Liver (tissue), 9 donors: ENCODE data around the gene ATP6V1D. TPM values are rescaled to one million over a fixed set of nuclear protein-coding genes. Genes with fewer than 3 reads are reported as not detected.

ENCODE experiments used
- DNase-seq: peaks from one replicate; pipeline ENCODE4 v3.0.0-alpha.2; 2017; ENCODE audit warnings: low spot score
- H3K27ac ChIP-seq, 2 donors: one replicate each; pipeline ENCODE4 v1.7.0; 2013; ENCODE audit warnings: inconsistent platforms in 2 of 2, low read length in 2 of 2, control low read depth in 1 of 2, low read depth in 1 of 2, mild to moderate bottlenecking in 1 of 2
- H3K27me3 ChIP-seq, 4 donors: one replicate each; pipeline versions ENCODE4 v1.6.1 to v1.7.0; 2013; ENCODE audit warnings: low read length in 3 of 4, inconsistent platforms in 1 of 4, mild to moderate bottlenecking in 1 of 4, moderate library complexity in 1 of 4; ENCODE audit not compliant: control insufficient read depth in 4 of 4, insufficient read depth in 4 of 4
- H3K36me3 ChIP-seq, 4 donors: one replicate each; pipeline versions ENCODE4 v1.6.1 to v1.7.0; 2013; ENCODE audit warnings: low read length in 3 of 4, mild to moderate bottlenecking in 3 of 4, low read depth in 1 of 4, moderate library complexity in 1 of 4; ENCODE audit not compliant: control insufficient read depth in 4 of 4, insufficient read depth in 3 of 4
- H3K4me1 ChIP-seq, 4 donors: one replicate each; pipeline versions ENCODE4 v1.6.1 to v1.7.0; 2013; ENCODE audit warnings: low read length in 3 of 4, mild to moderate bottlenecking in 3 of 4, moderate library complexity in 1 of 4; ENCODE audit not compliant: control insufficient read depth in 4 of 4, insufficient read depth in 4 of 4
- H3K4me3 ChIP-seq, 3 donors: one replicate each; pipeline versions ENCODE4 v1.6.1 to v1.7.0; 2013; ENCODE audit warnings: low read length in 3 of 3, control low read depth in 1 of 3, low read depth in 1 of 3, mild to moderate bottlenecking in 1 of 3
- H3K9ac ChIP-seq, 2 donors: one replicate each; pipeline ENCODE4 v1.7.0; 2013; ENCODE audit warnings: low read length in 2 of 2, mild to moderate bottlenecking in 2 of 2, moderate library complexity in 2 of 2, control low read depth in 1 of 2, low read depth in 1 of 2
- H3K9me3 ChIP-seq, 4 donors: one replicate each; pipeline versions ENCODE4 v1.6.1 to v1.7.0; 2013; ENCODE audit warnings: low read length in 3 of 4; ENCODE audit not compliant: control insufficient read depth in 4 of 4
- ATF3 ChIP-seq: IDR thresholded peaks from 2 replicates; pipeline ENCODE4 v1.6.1; 2016; ENCODE audit warnings: antibody characterized with exemption
- FOXA1 ChIP-seq: IDR thresholded peaks from 2 replicates; pipeline ENCODE4 v1.6.1; 2016; ENCODE audit warnings: antibody characterized with exemption
- FOXA2 ChIP-seq: IDR thresholded peaks from 2 replicates; pipeline ENCODE4 v1.6.1; 2016; ENCODE audit warnings: antibody characterized with exemption
- GABPA ChIP-seq, 2 donors: IDR thresholded peaks in 1 of 2; conservative IDR thresholded peaks in 1 of 2; 2 replicates each; pipeline ENCODE4 v1.6.1; 2016; ENCODE audit warnings: antibody characterized with exemption in 2 of 2, mild to moderate bottlenecking in 1 of 2, moderate library complexity in 1 of 2
- HNF4A ChIP-seq, 2 donors: conservative IDR thresholded peaks; 2 replicates each; pipeline ENCODE4 v1.6.1; 2016; ENCODE audit warnings: antibody characterized with exemption in 2 of 2, mild to moderate bottlenecking in 2 of 2
- HNF4G ChIP-seq: IDR thresholded peaks from 2 replicates; pipeline ENCODE4 v1.6.1; 2016; ENCODE audit warnings: antibody characterized with exemption
- MAX ChIP-seq: IDR thresholded peaks from 2 replicates; pipeline ENCODE4 v1.6.1; 2016; ENCODE audit warnings: antibody characterized with exemption
- NR2F2 ChIP-seq: IDR thresholded peaks from 2 replicates; pipeline ENCODE4 v1.6.1; 2016; ENCODE audit warnings: antibody characterized with exemption
- SP1 ChIP-seq: IDR thresholded peaks from 2 replicates; pipeline ENCODE4 v1.6.1; 2018; ENCODE audit warnings: antibody characterized with exemption, mild to moderate bottlenecking
- TAF1 ChIP-seq: conservative IDR thresholded peaks from 2 replicates; pipeline ENCODE4 v1.6.1; 2016; ENCODE audit warnings: antibody characterized with exemption, mild to moderate bottlenecking
- YY1 ChIP-seq: IDR thresholded peaks from 2 replicates; pipeline ENCODE4 v1.6.1; 2016; ENCODE audit warnings: antibody characterized with exemption, mild to moderate bottlenecking
- WGBS: extraction: QIAGEN DNeasy Blood & Tissue Kit; methylation state at CpG from one replicate; pipeline ENCODE4 v1.1.7; 2013; 5-methylcytosine and 5-hydroxymethylcytosine counted together
- polyA plus RNA-seq, 2 donors: library from polyadenylated mRNA; stranded (reverse) in 1 of 2; unstranded in 1 of 2; fragments of 200-250 nt in 1 of 2; fragments of >200 nt in 1 of 2; fragmentation: Nextera tagmentation in 1 of 2; extraction: Ambion mirVana in 1 of 2; gene quantifications; one replicate each; pipeline versions ENCODE4 v1.2.1 to v1.2.3, GENCODE V29; 2013 to 2015
- total RNA-seq, 2 donors: library from RNA; depleted of rRNA; stranded (reverse); fragments of >200 nt; gene quantifications; one replicate each; pipeline ENCODE4 v1.2.3, GENCODE V29; 2014
- TF ChIP-seq, protein P1 (sequence below): fragments of 150-350 bp; IDR thresholded peaks from 2 replicates; pipeline ENCODE4 v1.5.1; 2017; ENCODE audit warnings: improper control_type of control experiment, low read depth, low read length; ENCODE audit not compliant: missing input control
- TF ChIP-seq, protein P2 (sequence below): IDR thresholded peaks from 2 replicates; pipeline ENCODE4 v1.6.1; 2016; ENCODE audit warnings: antibody characterized with exemption
- donor health status: healthy.
- donor health status: healthy.
- donor health status: healthy.
- donor health status: healthy.
- donor health status: healthy.

The ATP6V1D gene
- total and polyA plus RNA-seq, 4 donors = 22.6 to 53.2 (median 42.8) TPM

- Histone ChIP-seq H3K27ac (no peak overlapping the region), H3K36me3 (peaks cover 0 to 1% (median 0%) of the 10 kb centered on the region in 4 donors), H3K9me3 (no peaks in the 10 kb centered on the region), H3K9ac (no peak overlapping the region), H3K4me3 (no peak overlapping the region), H3K4me1 (peaks cover 7 to 38% (median 32%) of the 10 kb centered on the region in 4 donors), H3K27me3 (no peaks in the 10 kb centered on the region)
- WGBS = 77% methylated on average over 4 of the region's 4 CpGs
- DNase-seq = no peak
- TF ChIP-seq HNF4A (conservative IDR thresholded peaks at IDR 0.05) (no peak), HNF4G (no peak), ATF3 (no peak), GABPA (IDR thresholded peaks at IDR 0.05 in 1 of 2, conservative IDR thresholded peaks at IDR 0.05 in 1 of 2) (no peak), FOXA1 (no peak), FOXA2 (no peak), NR2F2 (no peak), YY1 (no peak)
- TF ChIP-seq, protein P1, sequence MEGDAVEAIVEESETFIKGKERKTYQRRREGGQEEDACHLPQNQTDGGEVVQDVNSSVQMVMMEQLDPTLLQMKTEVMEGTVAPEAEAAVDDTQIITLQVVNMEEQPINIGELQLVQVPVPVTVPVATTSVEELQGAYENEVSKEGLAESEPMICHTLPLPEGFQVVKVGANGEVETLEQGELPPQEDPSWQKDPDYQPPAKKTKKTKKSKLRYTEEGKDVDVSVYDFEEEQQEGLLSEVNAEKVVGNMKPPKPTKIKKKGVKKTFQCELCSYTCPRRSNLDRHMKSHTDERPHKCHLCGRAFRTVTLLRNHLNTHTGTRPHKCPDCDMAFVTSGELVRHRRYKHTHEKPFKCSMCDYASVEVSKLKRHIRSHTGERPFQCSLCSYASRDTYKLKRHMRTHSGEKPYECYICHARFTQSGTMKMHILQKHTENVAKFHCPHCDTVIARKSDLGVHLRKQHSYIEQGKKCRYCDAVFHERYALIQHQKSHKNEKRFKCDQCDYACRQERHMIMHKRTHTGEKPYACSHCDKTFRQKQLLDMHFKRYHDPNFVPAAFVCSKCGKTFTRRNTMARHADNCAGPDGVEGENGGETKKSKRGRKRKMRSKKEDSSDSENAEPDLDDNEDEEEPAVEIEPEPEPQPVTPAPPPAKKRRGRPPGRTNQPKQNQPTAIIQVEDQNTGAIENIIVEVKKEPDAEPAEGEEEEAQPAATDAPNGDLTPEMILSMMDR = no peak
- TF ChIP-seq, protein P2, sequence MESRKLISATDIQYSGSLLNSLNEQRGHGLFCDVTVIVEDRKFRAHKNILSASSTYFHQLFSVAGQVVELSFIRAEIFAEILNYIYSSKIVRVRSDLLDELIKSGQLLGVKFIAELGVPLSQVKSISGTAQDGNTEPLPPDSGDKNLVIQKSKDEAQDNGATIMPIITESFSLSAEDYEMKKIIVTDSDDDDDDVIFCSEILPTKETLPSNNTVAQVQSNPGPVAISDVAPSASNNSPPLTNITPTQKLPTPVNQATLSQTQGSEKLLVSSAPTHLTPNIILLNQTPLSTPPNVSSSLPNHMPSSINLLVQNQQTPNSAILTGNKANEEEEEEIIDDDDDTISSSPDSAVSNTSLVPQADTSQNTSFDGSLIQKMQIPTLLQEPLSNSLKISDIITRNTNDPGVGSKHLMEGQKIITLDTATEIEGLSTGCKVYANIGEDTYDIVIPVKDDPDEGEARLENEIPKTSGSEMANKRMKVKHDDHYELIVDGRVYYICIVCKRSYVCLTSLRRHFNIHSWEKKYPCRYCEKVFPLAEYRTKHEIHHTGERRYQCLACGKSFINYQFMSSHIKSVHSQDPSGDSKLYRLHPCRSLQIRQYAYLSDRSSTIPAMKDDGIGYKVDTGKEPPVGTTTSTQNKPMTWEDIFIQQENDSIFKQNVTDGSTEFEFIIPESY = no peak
Observed at GRCh38 chr14:67357186-67357968, 2.2 kb downstream of the ATP6V1D start.

DNA sequence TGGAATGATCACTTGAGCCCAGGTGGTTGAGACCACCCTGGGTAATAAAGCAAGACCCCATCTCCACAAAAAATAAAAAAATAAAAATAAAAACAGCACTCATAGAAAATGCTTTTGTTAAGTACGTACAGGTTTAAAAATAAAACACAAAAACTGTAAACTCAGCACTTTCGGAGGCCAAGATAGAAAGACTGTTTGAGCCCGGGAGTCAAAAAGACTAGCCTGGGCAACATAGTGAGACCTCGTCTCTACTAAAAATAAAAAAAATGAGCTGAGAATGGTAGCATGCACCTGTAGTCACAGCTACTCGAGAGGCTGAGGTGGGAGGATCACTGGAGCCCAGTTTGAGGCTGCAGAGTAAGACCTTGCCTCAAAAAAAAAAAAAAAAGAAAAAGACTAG lies 7.5 kb downstream of the ATP6V1D start:
- Histone ChIP-seq H3K9ac (no peak overlapping the region), H3K27me3 (no peaks in the 10 kb centered on the region), H3K9me3 (no peaks in the 10 kb centered on the region), H3K4me1 (peaks cover 0 to 4% (median 2%) of the 10 kb centered on the region in 4 donors), H3K36me3 (peaks cover 6 to 19% (median 18%) of the 10 kb centered on the region in 4 donors), H3K27ac (no peak overlapping the region), H3K4me3 (no peak overlapping the region)
- 92% methylated on average over 5 of the region's 5 CpGs for WGBS
- no peak for DNase-seq
- TF ChIP-seq FOXA1 (no peak), ATF3 (no peak), TAF1 (no peak)

DNA sequence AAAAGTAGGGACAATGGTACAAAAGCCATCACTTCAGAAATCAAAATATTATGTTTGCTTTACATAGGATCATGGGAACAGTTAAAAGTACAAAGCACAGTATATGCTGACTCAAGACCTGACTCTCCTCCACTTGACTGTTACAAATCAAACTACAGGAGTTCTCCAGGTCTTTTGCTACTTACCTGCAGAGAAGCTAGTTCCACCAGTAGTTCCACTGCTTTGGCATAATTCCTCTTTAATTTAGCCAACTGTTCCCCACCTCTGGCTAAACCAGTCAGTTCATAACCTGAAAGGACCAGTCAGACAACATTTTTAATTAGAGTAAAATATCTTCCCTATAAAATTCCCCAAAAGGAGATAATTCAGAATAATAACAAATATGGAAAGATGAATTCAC lies 14.0 kb downstream of the ATP6V1D start:
- peaks cover 7 to 41% (median 34%) of the 10 kb centered on the region in 4 donors for H3K36me3 ChIP-seq

More for the DNA sequence above, 14.0 kb downstream of the ATP6V1D start:
- H3K4me3 ChIP-seq = no peak overlapping the region
- DNase-seq = no peak
- no peaks in the 10 kb centered on the region for H3K27me3 ChIP-seq
- H3K4me1 ChIP-seq = no peaks in the 10 kb centered on the region
- TF ChIP-seq SP1 (no peak), YY1 (no peak), MAX (no peak), NR2F2 (no peak), HNF4G (no peak), HNF4A (conservative IDR thresholded peaks at IDR 0.05) (no peak), GABPA (IDR thresholded peaks at IDR 0.05 in 1 of 2, conservative IDR thresholded peaks at IDR 0.05 in 1 of 2) (no peak)
- TF ChIP-seq, protein P2 = no peak
- TF ChIP-seq, protein P1 = no peak
- no peaks in the 10 kb centered on the region for H3K9me3 ChIP-seq
- H3K27ac ChIP-seq = no peak overlapping the region
- H3K9ac ChIP-seq = no peak overlapping the region
